Activated naive CD4-positive, alpha-beta T cell treated with anti-CD3 and anti-CD28 coated beads, Interleukin-2, amount 50 U/mL, for 72 hours (primary cell): ENCODE data around the gene HMCN1. TPM values are rescaled to one million over a fixed set of nuclear protein-coding genes. Genes with fewer than 3 reads are reported as not detected.
A peak's percentile ranks its signal among the peaks of the same experiment; 100 is the strongest.

Experiments used
- ATAC-seq, 2 donors: fragments of 150-1000 bp; cut with Tn5 transposase; 2 replicates each; pipeline ENCODE4 v1.10.0; 2021; ENCODE audit warnings: mild to moderate bottlenecking in 2 of 2, moderate library complexity in 2 of 2
- DNase-seq, 2 donors: peaks; one replicate each; pipeline ENCODE4 v3.0.0; 2021 to 2022; ENCODE audit warnings: low spot score in 2 of 2
- H3K27ac Mint-ChIP-seq, 2 donors: one replicate each; pipeline ENCODE4 v1.8.0; 2022; ENCODE audit warnings: mild to moderate bottlenecking in 2 of 2, mixed read lengths in 2 of 2
- H3K36me3 Mint-ChIP-seq, 2 donors: one replicate each; pipeline ENCODE4 v1.8.0; 2022; ENCODE audit warnings: mixed read lengths in 2 of 2
- H3K9me3 Mint-ChIP-seq, 2 donors: one replicate each; pipeline ENCODE4 v1.8.0; 2022; ENCODE audit warnings: mixed read lengths in 2 of 2
- total RNA-seq, 2 donors: library from RNA; stranded (reverse); gene quantifications; one replicate each; pipeline ENCODE4 v1.2.3, GENCODE V29; 2022

HMCN1 gene
- total RNA-seq, 2 donors from 2014 or later: 0.14 TPM; not detected in 1

DNA sequence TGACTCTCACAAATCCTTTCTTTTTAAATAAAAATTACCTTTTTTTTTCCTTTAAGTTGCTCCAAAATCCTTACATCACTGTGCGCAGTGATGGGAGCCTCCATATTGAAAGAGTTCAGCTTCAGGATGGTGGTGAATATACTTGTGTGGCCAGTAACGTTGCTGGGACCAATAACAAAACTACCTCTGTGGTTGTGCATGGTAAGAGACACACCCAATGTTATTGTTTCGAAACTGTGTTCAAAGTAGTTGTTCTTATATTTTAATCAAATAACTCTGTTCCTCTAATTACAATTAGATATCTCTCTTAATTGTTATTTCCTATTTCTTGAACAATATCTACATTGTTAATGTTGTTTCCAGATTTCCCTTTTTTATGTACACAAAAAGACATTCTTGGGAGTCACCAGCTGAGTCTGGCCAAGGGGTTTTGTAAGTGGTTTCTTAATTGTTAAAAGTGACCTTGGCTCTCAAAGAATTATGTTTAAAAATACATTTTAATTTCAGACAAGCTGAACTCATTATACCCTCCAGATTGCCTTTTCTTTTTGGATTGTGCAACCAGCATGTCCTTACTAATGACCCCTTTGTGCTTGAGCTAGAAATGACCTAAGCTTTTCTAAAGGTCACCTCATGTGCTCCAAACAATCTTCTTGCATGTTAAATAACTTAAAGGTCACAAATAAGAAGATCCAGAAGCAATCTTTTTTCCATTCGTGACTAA is 250.1 kb downstream of the HMCN1 start:
- ATAC-seq (no peak), DNase-seq (no peak)
- peaks cover 0 to 2% of the 10 kb centered on the region in 2 donors for H3K9me3 Mint-ChIP-seq
- peaks cover 0 to 6% of the 10 kb centered on the region in 2 donors for H3K36me3 Mint-ChIP-seq
- no peak overlapping the region for H3K27ac Mint-ChIP-seq

DNA sequence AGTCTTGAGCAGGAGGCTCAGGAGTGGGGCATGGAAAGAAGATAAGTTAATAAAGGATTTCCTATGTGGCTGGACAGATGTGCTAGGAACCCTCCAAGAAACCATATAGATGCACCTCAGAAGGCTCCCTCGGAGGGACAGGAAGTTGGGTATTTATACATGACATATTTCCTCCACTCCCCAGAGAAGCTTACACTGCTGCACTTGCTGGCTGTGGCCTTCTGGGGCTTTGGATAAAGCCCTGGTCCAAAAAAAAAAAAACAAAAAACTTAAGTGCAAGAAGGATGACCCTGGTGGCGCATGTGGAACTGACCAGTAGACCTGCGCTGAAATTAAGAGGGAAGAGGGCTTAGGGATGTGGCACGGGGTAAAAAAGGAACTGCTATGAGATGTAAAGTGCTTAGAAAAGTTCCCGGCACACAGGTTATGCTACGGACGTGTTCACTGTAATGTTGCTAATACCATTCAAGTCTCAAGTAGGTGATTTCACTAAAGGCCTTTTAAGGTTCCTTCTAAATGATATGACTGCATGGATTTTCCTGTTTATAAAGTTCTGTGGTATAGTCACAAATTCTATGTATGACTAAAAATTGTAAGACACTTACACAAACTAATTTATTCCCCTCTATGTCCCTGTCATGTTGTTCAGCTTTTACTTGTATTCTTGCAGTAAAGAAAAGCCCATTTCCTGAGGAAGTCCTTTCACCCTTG is 253.6 kb downstream of the HMCN1 start:
- Mint-ChIP-seq H3K9me3 (peaks cover 0 to 4% of the 10 kb centered on the region in 2 donors), H3K27ac (peak overlapping the region; percentile 53 to 99), H3K36me3 (peaks cover 0 to 6% of the 10 kb centered on the region in 2 donors)
- peak in 1 of 2 donors; percentile 6 for DNase-seq
- ATAC-seq: peak; percentile 69 to 96

DNA sequence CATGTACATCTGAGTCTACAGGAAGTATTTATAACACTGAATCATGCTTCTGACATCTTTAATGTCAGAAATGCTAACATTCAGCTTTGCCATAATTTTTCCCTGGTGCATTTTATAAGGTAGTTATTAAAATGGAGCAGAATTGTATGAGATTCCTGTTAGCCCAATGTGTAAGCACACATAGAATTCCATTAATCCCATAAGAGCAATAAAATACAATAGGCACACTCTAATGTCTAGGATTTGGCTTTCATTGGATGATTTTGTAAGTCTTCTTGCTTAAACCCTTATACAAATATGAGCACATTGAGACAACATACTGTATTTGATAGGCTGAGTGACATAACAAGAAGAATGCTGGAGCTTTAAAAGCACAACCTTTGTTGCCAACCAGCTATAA is 256.4 kb downstream of the HMCN1 start:
- ATAC-seq: no peak
- H3K36me3 Mint-ChIP-seq: no peaks in the 10 kb centered on the region
- no peak for DNase-seq
- H3K27ac Mint-ChIP-seq: no peak overlapping the region
- H3K9me3 Mint-ChIP-seq: peaks cover 0 to 4% of the 10 kb centered on the region in 2 donors

DNA sequence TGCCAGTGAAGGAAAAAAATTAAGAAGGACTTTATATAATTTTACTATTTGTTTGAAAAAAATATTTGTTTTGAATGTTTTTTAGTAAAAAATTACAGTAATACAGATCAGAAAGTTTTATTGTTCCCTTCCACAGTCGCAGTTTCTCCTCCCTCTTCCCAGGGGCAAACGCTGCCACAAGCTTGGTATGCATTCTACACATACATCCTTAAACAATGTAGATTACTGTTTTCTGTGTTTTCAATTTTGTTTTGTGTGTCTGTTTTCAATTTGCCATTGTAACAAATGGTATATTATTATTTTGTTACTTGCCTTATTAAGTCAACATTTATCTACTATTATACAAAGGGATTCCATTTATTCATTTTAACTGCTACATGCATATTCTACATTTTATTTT is 257.1 kb downstream of the HMCN1 start:
- no peak for ATAC-seq
- peaks cover 0 to 8% of the 10 kb centered on the region in 2 donors for H3K9me3 Mint-ChIP-seq
- DNase-seq: no peak
- no peaks in the 10 kb centered on the region for H3K36me3 Mint-ChIP-seq
- no peak overlapping the region for H3K27ac Mint-ChIP-seq

DNA sequence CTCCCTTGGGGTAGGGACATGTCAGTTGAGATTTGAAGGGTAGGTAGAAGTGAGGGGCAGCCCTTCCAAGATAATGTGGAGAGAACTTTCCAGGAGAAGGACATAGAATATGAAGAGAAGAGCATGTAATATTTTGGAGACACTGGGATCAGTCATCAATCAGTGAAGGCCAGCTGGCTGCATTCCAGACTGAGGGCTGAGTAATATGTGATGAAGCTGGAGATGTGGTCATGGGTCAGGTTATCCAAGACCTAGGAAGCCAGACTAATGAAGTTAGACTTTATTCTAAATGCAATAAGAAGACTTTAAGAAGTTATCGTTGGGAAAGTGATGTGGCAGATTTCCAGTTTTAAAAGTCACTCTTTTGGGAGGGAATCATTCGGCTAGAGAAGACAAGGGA is 262.0 kb downstream of the HMCN1 start:
- H3K36me3 Mint-ChIP-seq: no peaks in the 10 kb centered on the region

DNA sequence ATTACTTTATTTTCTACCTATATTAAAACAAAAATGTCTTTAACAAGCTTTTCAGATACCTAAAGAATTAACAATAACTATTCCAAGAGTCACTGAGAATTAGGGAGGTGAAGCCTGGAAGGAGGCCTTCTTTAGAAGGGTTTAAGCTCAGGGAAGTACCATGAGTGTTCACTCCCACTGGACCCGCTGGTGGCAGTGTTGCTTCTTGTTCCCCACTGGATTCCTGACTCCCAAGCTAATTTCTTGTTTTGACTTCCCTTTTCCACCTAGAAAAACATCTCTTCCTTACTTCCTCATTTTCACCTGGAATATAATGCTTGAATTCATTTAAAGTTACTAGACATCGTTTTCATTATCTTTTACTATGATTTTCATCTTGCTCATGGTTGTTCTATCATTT is 264.2 kb downstream of the HMCN1 start:
- ATAC-seq (no peak), DNase-seq (no peak)
- H3K9me3 Mint-ChIP-seq: peaks cover 0 to 5% of the 10 kb centered on the region in 2 donors
- H3K36me3 Mint-ChIP-seq: no peaks in the 10 kb centered on the region
- no peak overlapping the region for H3K27ac Mint-ChIP-seq

More for the DNA sequence above, 262.0 kb downstream of the HMCN1 start:
- DNase-seq: no peak
- peaks cover 0 to 5% of the 10 kb centered on the region in 2 donors for H3K9me3 Mint-ChIP-seq
- no peak overlapping the region for H3K27ac Mint-ChIP-seq
- no peak for ATAC-seq

DNA sequence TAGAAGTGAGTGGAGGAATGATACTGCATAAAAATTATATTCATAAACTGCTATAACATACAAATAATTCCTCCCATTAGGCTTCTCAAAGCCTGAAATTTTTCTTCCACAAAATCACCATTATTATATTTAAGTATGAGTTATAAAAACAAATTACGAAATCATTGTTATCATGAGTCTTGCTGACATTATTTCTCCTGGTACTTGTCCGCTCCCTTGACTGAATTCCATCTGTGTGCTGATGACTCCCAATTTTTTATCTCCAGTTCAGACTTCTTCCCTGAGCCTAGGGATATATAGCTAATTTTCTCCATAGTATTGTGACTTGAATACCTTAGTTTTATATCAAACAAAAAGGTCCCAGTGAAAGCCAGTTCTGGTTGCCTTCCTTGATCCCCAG is 268.2 kb downstream of the HMCN1 start:
- Mint-ChIP-seq H3K9me3 (no peaks in the 10 kb centered on the region), H3K36me3 (no peaks in the 10 kb centered on the region), H3K27ac (no peak overlapping the region)
- ATAC-seq: no peak
- DNase-seq: no peak

DNA sequence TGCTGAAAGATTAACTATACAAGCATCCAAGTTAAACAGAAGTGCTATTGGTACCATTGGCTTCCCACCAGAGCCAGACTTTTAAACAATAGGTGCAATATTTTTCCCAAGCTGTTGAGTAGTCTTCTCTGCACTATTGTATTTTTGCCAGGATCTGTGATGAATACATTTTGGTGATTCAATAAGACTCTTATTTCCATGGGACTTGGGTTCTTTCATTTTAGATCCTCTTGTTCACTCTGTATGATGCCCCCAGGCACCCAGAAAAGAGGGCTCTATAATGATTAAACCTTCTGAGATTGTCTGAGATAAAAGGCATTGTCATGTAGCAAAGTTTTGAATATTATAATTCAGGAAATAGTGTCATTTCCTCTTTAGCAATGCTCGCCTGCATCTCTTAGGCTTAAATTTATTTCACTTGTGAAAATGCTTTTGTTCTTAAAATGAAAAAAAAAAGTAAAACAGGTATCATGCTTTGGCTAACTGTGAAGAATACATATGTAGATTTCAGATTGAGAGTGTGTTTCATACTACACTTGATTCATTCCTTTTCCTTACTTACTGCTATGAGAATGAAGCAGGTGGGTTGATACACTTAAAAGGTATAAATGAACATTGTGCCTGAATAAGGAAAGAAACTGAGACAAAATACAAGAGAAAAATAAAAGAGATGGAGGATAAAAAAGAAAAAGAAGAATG is 275.0 kb downstream of the HMCN1 start:
- DNase-seq (no peak), ATAC-seq (peak in 1 of 2 donors; percentile 83)
- Mint-ChIP-seq H3K9me3 (no peaks in the 10 kb centered on the region), H3K36me3 (no peaks in the 10 kb centered on the region), H3K27ac (peak overlapping the region in 1 of 2 donors; percentile 28)

DNA sequence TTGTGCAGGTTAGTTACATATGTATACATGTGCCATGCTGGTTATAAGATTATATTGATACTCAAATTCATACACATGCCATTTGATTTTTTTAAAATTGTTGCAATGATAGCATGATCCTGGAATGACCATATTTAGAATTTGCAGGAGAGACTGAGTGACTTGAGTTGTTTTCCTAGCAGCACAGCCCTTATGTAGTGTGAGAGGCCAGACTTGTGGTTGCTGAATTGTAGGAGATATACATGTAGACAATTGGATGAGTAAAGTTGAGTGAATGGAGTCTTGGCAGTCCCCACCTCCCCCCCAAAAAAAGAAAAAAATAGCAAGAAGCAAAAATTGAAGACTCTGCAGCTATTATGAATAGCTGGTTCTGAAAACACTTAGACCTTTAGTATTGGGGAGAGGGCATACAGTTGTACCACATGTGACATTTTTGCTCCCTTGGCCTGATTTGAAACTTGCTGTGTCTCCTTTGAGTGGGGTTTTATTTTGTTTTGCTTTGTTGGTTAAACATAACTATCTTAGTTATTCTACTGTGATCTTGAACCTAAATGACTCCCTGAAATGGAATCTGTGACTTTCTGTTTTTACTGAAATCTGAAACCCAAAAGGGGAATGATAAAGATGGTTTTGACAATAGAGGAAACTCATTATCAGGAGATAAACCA is 280.3 kb downstream of the HMCN1 start:
- DNase-seq (no peak), ATAC-seq (peak in 1 of 2 donors; percentile 68)
- Mint-ChIP-seq H3K36me3 (no peaks in the 10 kb centered on the region), H3K27ac (no peak overlapping the region), H3K9me3 (no peaks in the 10 kb centered on the region)

DNA sequence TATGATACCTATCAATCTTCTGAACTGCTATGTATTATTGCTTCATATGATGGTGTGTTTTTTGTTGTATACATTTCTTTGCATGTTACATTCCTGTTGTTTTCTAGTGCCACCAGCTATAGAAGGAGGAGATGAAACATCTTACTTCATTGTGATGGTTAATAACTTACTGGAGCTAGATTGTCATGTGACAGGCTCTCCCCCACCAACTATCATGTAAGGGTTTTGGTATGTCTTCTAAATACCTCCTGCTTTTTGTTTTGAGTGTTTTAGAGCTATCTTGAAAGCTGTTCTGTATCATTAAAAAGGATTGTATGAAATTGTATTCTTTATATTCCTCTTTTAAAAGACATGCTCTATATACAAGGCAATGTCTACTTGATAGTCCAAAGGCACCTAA is 282.7 kb downstream of the HMCN1 start:
- Mint-ChIP-seq H3K27ac (no peak overlapping the region), H3K36me3 (no peaks in the 10 kb centered on the region)
- no peak for DNase-seq

DNA sequence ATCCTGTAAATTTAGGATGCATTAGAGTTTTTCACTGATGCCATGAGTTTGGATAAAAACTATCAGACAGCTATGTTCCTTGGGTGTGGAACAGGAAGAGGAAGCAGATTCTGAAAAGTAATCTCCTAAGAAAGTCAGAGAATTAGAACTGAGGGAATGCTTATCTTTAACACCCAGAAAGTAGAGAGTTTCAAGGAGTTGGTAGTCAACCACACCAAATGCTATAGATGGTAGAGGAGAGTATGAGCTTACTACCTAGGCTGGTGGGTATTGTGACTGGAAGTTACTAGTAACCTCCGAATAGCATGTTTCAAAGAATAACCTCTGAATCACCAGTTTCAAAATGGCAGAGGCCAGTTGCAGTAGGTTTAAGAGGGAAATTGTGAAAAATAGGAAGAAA is 288.0 kb downstream of the HMCN1 start:
- Mint-ChIP-seq H3K9me3 (no peaks in the 10 kb centered on the region), H3K27ac (no peak overlapping the region), H3K36me3 (no peaks in the 10 kb centered on the region)
- DNase-seq (no peak), ATAC-seq (peak in 1 of 2 donors; percentile 70)

More for the DNA sequence above, 282.7 kb downstream of the HMCN1 start:
- no peaks in the 10 kb centered on the region for H3K9me3 Mint-ChIP-seq
- ATAC-seq: no peak

DNA sequence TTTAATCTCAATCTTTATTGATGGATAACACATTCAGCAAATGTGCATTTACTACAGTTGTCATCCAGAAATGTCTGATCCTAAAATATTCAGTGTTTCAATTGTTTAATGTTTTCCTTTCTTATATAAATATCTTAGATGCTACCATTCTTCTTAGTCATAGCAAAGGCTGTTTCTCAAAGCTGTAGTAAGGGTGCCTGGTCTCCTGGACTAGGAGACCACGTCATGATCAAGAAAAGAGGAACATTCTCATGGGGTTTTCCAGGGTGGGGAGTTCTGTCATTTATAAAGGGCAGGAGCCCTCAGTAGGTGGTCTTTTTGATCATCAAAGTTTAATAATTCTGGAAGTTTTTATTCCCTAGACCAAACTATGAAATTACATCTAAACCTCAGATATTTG is 292.8 kb downstream of the HMCN1 start:
- DNase-seq: no peak
- peaks cover 0 to 8% of the 10 kb centered on the region in 2 donors for H3K9me3 Mint-ChIP-seq
- ATAC-seq: no peak
- H3K27ac Mint-ChIP-seq: no peak overlapping the region
- no peaks in the 10 kb centered on the region for H3K36me3 Mint-ChIP-seq

DNA sequence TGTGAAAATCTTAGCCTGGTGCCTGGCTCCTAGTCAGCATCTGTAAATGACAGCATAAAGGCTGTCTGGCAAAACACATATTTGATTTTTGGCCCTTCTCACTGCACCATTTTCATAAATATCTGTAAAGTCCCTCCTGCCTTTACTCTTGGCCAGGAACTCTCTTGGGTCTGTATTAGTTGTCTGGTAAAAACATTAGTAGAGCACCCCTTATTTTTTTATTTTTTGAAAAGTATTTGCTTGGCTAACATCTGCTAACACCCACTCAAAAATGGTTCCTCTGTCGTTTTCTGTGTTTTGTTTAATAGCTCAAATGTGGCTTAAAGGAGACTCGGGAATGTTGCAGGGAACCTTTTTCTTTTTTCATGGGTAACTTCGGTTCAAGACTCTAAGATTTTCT is 293.4 kb downstream of the HMCN1 start:
- DNase-seq: no peak
- no peak for ATAC-seq
- Mint-ChIP-seq H3K36me3 (no peaks in the 10 kb centered on the region), H3K27ac (no peak overlapping the region), H3K9me3 (peaks cover 4 to 11% of the 10 kb centered on the region in 2 donors)

DNA sequence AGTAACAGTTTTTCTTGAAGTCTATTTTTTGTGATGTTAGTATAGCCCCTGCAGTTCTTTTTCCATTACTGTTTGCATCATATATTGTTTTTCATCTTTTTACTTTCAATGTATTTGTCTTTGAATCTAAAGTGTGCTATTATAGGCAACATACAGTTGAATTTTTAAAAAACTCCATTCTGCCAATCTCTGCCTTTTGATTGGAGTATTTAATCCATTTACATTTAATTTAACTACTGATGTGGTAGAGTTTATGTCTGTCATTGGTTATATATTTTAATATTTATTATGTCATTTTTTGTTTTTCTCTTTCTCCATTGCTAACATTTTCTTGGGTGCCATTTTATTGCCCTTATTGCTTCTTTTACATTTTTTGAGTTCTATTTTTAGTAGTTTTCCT is 296.3 kb downstream of the HMCN1 start:
- peaks cover 4 to 12% of the 10 kb centered on the region in 2 donors for H3K9me3 Mint-ChIP-seq
- ATAC-seq: no peak
- no peak overlapping the region for H3K27ac Mint-ChIP-seq
- no peaks in the 10 kb centered on the region for H3K36me3 Mint-ChIP-seq
- DNase-seq: no peak

DNA sequence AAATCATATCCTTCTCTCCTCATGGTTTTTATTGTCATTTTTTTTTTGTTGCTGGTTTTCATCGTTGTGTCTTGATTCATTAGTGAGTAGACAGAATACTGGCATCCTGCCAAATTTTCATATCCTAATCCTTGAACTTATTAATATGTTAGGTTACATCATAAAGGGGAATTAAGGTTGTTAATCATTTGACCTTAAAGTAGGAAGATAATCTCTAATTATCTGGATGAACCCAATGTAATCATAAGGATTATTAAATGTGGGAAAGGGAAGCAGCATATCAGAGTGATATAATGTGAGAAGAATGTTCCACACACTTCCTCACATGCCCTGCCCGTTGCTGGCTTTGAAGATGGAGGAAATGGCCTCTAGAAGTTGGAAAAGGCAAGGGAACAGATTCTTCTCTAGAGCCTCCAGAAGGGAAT is 299.7 kb downstream of the HMCN1 start:
- Mint-ChIP-seq H3K36me3 (no peaks in the 10 kb centered on the region), H3K9me3 (peaks cover 4 to 12% of the 10 kb centered on the region in 2 donors), H3K27ac (no peak overlapping the region)
- DNase-seq (no peak), ATAC-seq (no peak)

DNA sequence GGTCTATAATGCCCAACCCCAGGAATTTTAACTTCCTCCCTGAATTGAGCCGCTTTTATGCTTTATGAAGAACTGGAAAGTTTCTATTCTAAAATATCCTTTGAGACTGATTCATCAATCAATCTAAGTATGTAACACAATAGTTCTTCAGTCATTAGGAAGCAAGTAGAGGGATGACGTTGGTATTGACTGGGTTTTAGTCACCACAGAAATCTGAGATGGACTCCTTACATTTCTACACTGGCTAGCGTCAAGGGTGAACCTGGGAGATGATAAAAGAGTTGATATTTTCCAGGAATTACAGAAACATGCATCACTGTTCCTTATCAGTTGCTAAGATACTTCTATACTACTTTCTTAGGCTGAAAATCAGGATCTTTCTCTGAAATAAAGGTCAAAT is 308.0 kb downstream of the HMCN1 start:
- H3K9me3 Mint-ChIP-seq: no peaks in the 10 kb centered on the region
- H3K27ac Mint-ChIP-seq: no peak overlapping the region
- DNase-seq (no peak), ATAC-seq (no peak)
- no peaks in the 10 kb centered on the region for H3K36me3 Mint-ChIP-seq

DNA sequence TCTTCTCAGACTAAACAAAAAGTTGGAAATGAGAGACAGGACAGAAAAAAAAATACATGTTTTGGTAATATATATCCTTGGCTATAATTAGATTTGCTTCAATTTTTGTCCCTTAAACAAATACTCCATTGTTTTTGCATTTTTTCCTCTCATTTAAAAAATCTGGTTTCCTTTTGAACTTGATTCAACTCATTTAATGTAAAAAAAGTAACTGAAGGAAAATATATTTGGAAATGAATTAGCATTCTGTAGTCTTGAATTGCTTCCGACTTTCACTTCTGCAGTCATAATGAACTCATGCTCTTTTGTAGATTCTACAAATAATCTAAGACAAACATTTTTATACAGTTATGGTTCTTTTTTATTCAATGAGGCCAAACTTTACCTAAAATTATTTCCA is 309.1 kb downstream of the HMCN1 start:
- Mint-ChIP-seq H3K36me3 (no peaks in the 10 kb centered on the region), H3K9me3 (no peaks in the 10 kb centered on the region), H3K27ac (no peak overlapping the region)
- ATAC-seq (no peak), DNase-seq (no peak)
